ENCODE data around the gene LOX.
"Not testable (repeated sequence)": the region's sequence is repeated elsewhere in the genome, so short reads cannot be mapped to it uniquely, and the experiment has no call there.

LOX gene

DNA sequence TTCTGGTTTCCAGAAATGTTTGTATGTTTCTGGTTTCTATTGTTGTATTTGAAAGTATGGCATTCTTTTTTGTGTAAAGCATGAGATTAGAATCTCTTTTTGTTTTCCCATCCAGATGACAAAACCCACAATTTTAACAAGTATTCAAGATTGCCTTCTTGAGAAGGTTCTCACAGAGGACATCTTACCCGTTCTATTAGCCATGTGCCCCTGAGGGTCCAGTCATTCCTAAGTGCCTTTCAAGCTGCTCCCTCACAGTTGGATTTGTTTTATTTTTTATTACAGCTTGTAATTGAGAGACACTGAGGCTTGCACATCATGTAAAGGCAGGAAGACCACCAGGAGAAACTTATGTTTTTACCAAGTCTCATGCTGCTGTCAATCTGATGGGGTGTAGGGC is 19.3 kb upstream of the LOX start:
- DNase-seq = no peak

DNA sequence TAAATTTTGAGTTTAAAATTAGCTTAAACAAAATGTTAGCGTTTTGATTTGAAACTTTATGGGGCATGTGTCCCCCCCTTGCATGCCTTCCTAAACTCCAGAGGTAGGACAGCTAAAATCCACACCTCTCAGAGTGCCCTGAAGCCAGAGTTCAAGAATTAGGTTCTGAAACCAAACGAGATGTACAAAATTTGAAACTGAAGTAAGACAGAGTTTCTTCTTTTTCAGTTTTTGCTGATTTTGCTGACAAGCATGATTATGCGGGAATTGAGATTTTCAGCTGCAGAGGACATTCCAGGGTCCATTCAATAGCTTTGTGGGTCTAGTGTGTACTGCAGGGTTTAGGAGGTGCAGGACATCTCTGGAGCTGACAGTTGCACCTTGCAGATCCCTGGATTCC is 17.1 kb upstream of the LOX start:
- DNase-seq = no peak

DNA sequence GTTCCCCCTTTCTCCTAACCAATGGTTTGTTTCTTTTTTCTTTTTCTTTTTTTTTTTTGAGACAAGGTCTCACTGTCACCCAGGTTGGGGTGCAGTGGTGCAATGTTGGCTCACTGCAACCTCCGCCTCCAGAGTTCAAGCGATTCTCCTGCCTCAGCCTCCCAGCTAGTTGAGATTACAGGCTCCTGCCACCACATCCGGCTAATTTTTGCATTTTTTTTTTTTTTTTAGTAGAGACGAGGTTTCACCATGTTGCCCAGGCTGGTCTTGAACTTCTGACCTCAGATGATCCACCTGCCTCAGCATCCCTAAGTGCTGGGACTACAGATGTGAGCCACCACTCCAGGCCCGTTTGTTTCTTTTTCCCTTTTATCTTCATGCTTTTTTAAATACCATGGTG is 16.2 kb upstream of the LOX start:
- not testable (repeated sequence) for DNase-seq

- DNase-seq = no peak
These were observed 15.5 kb upstream of the LOX start for GRCh38 chr5:122093415-122094180.

DNA sequence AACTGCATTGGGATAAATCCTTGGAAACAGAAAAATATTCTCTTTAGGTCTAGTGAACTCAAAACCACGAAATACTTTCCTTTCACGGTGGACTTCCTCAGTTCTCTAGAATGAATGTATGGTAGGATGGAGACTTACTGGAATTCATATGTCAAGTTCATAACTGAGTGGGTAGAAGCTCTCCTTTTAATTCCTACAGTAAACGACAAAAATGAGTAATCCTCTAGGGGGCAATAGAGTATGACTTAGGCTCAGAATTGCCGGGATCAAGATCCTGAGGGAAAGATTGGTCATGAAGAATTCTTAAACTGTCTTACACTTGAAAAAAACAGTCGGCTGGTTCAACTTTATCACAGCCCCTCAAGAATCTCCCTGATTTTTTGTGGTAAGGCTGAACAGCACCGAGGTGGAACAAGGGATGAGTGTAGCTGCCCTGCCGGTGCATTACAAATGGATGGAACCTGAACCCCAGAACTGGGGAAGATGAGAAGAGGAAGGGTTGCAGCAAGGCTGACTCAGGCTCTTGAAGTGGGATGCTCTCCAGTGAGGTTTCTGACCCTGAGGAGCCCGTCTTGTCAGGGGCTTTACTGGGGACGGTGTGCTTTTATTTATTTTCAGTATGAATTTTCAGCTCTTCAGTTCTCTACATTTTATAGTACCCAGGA is 14.0 kb upstream of the LOX start:
- DNase-seq = no peak

DNA sequence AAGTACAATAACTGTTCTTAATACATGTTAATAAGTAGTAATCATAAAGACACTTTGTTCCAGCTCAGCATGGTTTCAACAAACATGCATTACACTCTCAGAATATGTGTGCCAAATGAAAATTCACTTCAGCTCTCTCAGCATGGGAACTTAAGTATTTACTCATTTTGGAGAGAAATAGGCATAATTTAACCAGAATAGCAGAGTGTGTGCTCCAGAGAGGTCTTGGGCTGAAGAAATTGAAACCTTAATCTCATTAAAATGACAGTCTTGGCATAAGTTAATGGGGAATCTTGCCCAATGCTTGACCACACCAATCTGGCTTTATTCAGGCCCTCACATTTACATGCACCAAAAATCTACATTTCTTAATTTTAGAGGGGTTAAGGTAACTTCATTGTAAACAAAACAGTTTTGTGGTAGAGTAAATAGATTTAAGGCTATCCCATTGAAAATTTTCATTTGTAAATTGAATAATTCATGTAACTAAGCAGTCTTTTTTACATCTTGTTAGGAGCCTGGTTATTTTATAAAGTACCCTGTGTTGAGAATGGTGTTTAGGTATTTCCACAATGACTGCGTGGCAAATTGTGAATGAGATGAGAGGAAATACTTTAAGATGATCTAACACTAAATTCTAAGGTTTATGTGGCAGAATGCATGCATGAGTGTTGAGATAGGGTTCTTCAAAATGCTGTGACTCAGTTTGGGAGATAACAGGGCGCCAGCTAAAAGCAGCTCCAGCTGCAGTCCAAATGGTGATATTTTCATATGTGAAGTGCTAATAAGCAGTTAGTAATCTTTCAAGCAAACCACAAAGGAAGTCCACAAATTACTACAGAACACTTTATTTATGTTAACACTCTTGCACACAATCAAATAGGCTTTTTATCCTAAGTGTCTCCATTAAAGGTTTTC is 11.3 kb upstream of the LOX start:
- DNase-seq = no peak

DNA sequence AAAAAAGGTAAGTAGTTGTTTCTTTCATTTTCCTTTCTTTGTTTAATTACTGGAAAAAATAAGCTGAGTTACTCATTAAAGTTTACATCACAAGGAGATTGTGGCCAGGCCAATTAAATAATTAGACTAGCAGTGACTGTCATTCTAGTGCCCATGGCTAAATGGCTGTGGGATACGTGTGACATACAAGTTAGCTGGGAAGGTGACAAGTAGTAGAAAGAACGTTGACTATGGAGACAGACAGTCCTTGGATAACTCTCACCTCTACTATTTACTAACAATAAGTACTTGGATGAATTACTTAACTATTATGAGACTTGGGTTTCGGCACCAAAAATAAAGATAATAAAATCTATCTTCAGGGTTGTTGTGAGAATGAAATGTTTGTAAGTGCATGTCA is 7.0 kb upstream of the LOX start:
- no peak for DNase-seq

DNA sequence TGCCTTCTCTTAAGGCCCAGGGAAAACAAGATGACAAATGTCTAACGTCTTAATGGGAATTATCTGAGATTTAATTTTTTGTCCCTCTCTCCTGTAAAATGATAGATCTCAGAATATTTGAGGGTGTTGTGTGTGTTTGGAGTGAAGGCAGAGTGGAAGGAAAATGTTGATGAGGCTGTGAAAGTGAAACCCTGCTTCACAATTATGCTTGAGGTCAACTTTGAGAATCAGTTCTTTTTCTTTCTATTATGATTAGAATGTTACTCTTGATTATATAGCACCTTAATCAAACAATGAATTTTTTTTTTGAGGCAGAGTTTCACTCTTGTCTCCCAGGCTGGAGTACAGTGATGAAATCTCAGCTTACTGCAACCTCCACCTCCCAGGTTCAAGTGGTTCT is 5.5 kb upstream of the LOX start:
- DNase-seq = no peak

DNA sequence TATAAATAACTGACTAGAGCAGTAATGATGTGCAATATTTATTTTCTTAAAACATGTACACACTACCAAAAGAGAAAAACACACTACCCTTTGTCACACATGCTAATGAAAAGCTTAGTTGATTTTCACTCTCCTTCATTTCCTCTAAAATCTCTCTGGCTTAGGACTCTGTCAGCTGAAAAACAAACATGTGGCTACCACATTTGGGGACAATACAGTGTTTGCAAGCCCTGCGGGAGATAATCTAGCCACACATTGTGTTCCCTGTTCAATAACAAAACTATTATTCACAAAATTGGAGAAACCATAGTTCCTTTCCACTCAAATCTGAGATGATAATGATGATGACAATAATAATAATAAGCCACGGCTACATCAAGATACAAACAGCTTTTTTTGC is 3.5 kb upstream of the LOX start:
- DNase-seq = no peak

- DNase-seq = no peak
These were observed 518 bp downstream of the LOX start for GRCh38 chr5:122077366-122078115.

GRCh38 chr5:122076669-122077365 is 1.2 kb downstream of the LOX start:
- peak in 1 of 2 donors; percentile 47 for DNase-seq

GRCh38 chr5:122076050-122076461 is 2.0 kb downstream of the LOX start:
- no peak for DNase-seq

DNA sequence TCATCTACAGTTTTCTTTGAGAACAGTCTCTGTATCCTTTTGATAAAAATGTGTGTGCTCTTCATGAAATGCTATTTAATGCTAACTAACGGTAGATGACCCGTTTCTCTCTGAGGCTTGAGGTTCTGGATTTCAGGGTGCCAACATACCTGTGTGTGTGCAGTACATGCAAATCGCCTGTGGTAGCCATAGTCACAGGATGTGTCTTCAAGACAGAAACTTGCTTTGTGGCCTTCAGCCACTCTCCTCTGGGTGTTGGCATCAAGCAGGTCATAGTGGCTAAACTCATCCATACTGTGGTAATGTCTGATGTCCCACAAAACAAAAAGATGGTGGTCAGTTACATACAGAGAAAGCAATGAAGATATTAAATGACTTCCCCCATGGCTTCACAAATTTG is 4.2 kb downstream of the LOX start:
- DNase-seq = no peak

DNA sequence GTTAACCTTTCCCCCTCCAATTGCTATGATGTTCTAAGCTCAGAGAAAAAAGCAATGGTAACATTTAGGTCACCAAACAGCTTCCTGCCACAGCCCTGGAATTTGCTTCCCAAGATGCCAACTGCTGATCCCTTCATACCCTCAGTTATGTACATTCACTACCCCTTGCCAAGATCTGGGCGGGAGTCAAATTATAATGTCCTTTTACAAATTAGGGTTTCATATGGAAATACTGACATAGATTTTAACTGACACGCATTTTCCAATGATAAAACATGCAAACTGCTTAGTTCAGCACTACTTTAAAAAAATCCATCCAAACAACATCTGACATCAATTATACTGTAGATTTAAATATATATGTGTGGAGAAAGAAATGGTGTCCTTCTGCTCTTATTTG is 5.0 kb downstream of the LOX start:
- no peak for DNase-seq

DNA sequence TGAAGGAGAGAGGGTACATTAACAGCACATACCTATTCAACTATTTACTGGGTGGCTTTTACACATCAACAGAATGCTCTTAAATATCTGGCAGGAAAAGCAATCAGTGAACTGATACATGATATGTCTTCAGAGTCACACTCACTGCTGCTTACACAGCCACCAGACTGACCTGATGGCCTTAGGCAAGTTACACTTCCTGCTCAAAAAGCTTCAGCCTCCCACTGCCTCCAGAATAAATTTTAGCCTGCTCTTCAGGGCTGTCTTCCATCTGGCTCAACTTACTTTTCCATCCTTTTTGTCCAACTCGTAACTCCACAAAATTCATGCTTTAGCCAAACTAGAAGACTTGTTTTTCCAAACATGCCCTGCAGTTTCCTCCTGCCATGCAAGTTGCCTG is 10.7 kb downstream of the LOX start:
- DNase-seq = no peak

GRCh38 chr5:122064992-122065391 is 13.1 kb downstream of the LOX start:
- DNase-seq = no peak

- no peak for DNase-seq
These were observed 14.2 kb downstream of the LOX start for GRCh38 chr5:122063836-122064235.

- no peak for DNase-seq
These were observed 15.9 kb downstream of the LOX start for GRCh38 chr5:122062205-122062604.

DNA sequence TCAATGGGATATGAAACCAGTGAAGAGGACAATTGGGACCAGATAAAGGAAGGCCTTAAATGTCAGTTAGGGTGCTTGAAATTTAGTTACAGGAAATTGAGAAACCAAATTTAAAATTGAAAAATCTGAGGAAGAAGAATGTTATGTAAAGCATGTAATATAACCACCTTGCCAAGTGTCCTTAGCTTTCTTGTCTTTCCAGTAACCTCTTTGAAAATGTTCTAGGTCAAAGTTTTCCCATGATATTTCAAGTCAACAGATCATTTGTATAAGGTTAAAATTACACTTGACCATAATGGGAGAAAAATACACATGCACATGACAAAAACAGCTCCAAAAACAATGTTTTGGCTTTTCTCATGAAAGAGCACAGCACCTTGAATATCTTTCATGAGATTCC is 21.1 kb downstream of the LOX start:
- no peak for DNase-seq

- DNase-seq = no peak
These were observed 23.8 kb downstream of the LOX start for GRCh38 chr5:122054266-122054665.

- DNase-seq = no peak
These were observed 24.6 kb downstream of the LOX start for GRCh38 chr5:122053181-122054109.
